D721Med (cell line): ENCODE data around the gene ITGA1.

Experiments used
- DNase-seq: peaks from one replicate; pipeline ENCODE4 v3.0.0; 2011; ENCODE audit warnings: low spot score; ENCODE audit not compliant: insufficient read length
- FAIRE-seq: peaks from 2 replicates; lab custom pipeline; 2011; peaks lifted over from hg19 to GRCh38; lab: Jason Lieb, UNC
- CTCF ChIP-seq: IDR thresholded peaks from 2 replicates; pipeline ENCODE4 v1.5.1; 2012; ENCODE audit warnings: mild to moderate bottlenecking, control low read depth; ENCODE audit not compliant: insufficient read depth; ENCODE audit errors: missing control alignments

Gene ITGA1

DNA sequence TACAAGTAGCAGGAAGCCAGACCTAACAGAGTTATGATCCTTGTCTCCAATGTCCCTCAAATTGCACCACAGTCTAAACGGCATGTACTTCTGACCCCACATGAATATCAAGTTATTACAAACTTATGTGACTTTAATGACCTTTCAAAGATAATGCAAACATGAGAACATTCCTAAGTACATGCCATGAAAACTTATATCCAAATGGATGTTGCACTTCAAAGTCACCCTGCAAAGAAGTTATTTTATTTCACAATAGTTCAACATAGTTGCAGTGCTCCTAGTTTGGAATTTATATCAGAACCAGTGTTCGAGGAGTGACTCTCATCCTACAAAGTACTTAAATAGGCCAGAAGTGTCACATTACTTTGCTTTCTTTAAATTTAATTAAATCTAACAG, 41.2 kb upstream of the ITGA1 start:
- no peak for TF ChIP-seq CTCF
- DNase-seq (no peak), FAIRE-seq (no peak)

DNA sequence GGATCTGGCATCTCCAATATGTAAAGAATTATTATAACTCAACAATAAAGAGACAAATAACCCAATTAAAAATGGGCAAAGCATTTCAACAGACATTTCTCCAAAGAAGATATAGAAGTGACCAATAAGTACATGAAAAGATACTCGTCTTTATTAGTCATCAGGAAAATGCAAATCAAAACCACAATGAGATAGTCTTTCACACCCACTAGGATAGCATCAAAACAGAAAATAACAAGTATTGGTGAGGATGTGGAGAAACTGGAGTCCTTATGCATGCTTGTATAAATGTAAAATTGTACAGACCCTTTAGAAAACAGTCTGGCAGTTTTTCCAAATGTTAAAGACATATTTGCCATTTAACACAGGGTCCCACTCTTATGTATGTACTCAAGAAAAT, 39.1 kb upstream of the ITGA1 start:
- no peak for DNase-seq
- no peak for TF ChIP-seq CTCF
- no peak for FAIRE-seq

DNA sequence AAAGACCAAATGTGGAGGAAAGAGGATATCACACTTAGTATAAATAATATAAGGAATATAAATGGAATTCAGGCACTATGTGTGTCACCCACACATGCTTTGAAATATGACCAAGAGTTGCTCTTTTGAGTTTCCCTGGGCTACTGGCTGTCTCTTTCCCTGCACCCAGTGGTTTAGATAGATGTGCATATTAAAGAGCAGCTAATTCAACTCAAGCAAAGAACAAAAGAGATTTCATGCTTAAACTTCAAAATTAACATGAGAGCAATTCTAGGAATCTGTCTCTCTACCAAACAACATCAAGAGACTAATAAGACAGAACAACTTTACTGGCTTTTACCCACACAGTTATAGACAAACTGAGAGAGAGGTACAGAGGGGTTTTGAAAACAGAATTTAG, 38.0 kb upstream of the ITGA1 start:
- no peak for FAIRE-seq
- no peak for TF ChIP-seq CTCF
- no peak for DNase-seq

DNA sequence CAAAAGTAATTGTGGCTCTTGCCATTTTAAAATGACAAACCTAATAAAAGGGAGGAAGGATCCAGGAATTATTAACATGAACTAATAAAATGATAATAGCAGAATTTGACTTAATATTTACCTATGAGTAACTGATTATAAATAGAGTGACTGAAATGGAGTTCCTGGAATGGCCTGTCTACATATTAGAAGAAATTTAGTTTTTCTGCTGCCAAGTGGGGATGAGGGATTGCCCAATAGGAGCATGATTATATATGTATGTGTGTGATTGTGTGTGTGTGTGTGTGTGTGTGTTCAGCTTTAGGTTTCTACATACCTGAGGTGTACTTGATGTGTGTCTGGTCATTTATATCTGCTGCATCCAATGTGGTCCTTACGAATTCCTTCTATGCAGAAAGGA, 36.6 kb upstream of the ITGA1 start:
- TF ChIP-seq CTCF: no peak
- no peak for FAIRE-seq
- no peak for DNase-seq

GRCh38 chr5:52754051-52754450, 33.7 kb upstream of the ITGA1 start:
- FAIRE-seq (no peak), DNase-seq (no peak)
- no peak for TF ChIP-seq CTCF

DNA sequence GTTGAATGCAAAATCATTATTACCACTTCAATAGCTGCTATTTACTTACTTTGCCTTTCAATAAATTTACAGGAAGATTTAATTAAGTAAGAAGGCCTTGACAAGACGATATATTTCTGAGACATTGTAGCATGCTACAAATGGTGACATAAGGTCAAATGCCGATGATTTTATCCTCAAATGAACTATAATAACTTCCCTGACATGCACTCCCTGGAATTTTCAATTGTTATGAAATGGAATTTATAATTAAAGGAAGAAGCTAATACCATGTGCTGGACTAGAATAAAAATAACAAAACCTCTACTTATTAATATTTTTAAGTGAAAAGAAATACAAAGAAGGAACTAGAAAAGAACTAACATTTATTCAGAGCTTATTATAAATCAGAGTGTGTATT, 30.2 kb upstream of the ITGA1 start:
- no peak for FAIRE-seq
- TF ChIP-seq CTCF: no peak
- DNase-seq: no peak

GRCh38 chr5:52758014-52758413, 29.7 kb upstream of the ITGA1 start:
- FAIRE-seq: no peak
- no peak for DNase-seq
- no peak for TF ChIP-seq CTCF
